ENCODE measurements around the gene CC2D2A. TPM values are rescaled to one million over a fixed set of nuclear protein-coding genes. Genes with fewer than 3 reads are reported as not detected.
A peak's percentile ranks its signal among the peaks of the same experiment; 100 is the strongest.

CC2D2A gene
- total RNA-seq, 2 donors from 2014 or later = 3.6 to 4.9 TPM

DNA sequence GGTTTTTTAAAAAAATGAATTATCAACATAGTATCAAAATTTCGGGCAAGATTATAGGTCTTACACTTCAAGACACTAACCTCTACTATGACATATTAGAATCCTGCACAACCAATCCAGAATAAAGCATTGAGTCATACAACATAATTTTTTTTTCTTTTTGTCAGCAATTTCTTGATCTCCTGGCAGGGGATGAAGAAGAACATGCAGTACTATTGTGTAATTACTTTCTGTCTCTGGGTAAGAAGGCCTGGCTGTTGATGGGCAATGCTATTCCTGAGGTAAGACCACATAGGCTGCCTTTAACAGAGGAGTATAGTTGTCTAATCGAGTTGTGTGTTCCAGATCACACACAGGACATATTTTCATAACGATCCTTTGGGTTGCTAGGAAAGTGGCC, 118.0 kb downstream of the CC2D2A start:
- H3K27ac ChIP-seq = no peak overlapping the region
- ATAC-seq (peak; percentile 55), DNase-seq (peak in 1 of 4 donors; percentile 8)
- no peak for TF ChIP-seq CTCF (IDR thresholded peaks at IDR 0.05)
- TF ChIP-seq POLR2A (IDR thresholded peaks at IDR 0.05) = no peak
- WGBS, 2 donors = 63 to 80% methylated on average over 3 of the region's 3 CpGs
- no peaks in the 10 kb centered on the region for H3K9me3 ChIP-seq
- H3K4me1 ChIP-seq = no peaks in the 10 kb centered on the region
- H3K27me3 ChIP-seq = no peaks in the 10 kb centered on the region
- intact Hi-C loops (cut with DNase I) = no loop called here
- H3K4me3 ChIP-seq = no peak overlapping the region
- no peaks in the 10 kb centered on the region for H3K36me3 ChIP-seq (replicated peaks in 1 of 2; ENCODE audit: insufficient read depth in 1 of 2, low read depth in 2 of 2)

GRCh38 chr4:15592799-15593198, 123.1 kb downstream of the CC2D2A start:
- intact Hi-C loops (cut with DNase I) = no loop called here
- Histone ChIP-seq H3K4me3 (no peak overlapping the region), H3K9me3 (no peaks in the 10 kb centered on the region), H3K27ac (no peak overlapping the region), H3K4me1 (no peaks in the 10 kb centered on the region), H3K36me3 (replicated peaks in 1 of 2; ENCODE audit: insufficient read depth in 1 of 2, low read depth in 2 of 2) (no peaks in the 10 kb centered on the region), H3K27me3 (no peaks in the 10 kb centered on the region)
- 38 to 50% methylated on average over 3 of the region's 3 CpGs for WGBS, 2 donors
- TF ChIP-seq CTCF (IDR thresholded peaks at IDR 0.05) (no peak), POLR2A (IDR thresholded peaks at IDR 0.05) (no peak)
- no peak for ATAC-seq
- DNase-seq = no peak

DNA sequence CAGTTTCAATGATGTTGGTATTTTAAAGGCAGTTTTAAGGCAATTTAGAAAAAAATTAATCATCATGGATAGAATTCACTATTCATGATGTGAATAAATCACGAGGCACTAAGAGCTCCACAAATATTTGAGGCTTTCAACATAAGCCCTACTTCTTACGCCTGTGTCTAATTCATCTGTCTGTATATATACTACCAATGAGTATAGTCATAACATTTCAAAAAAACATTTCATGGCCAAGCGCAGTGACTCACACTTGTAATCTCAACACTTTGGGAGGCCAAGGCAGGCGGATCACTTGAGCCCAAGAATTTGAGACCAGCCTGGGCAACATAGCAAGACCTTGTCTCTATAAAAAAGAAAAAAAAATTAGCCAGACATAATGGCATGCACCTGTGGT, 129.0 kb downstream of the CC2D2A start:
- Histone ChIP-seq H3K27ac (no peak overlapping the region), H3K4me1 (no peaks in the 10 kb centered on the region), H3K9me3 (no peaks in the 10 kb centered on the region), H3K36me3 (replicated peaks in 1 of 2; ENCODE audit: insufficient read depth in 1 of 2, low read depth in 2 of 2) (peaks cover 0 to 1% of the 10 kb centered on the region in 2 donors), H3K27me3 (no peaks in the 10 kb centered on the region), H3K4me3 (no peak overlapping the region)
- WGBS, 2 donors = 88 to 99% methylated on average over 4 of the region's 4 CpGs
- DNase-seq (no peak), ATAC-seq (no peak)
- TF ChIP-seq POLR2A (IDR thresholded peaks at IDR 0.05) (no peak), CTCF (IDR thresholded peaks at IDR 0.05) (no peak)
- intact Hi-C loops (cut with DNase I) = no loop called here

- Histone ChIP-seq H3K27ac (no peak overlapping the region), H3K27me3 (no peaks in the 10 kb centered on the region), H3K4me3 (no peak overlapping the region), H3K4me1 (no peaks in the 10 kb centered on the region), H3K9me3 (no peaks in the 10 kb centered on the region), H3K36me3 (replicated peaks in 1 of 2; ENCODE audit: insufficient read depth in 1 of 2, low read depth in 2 of 2) (peaks cover 0 to 1% of the 10 kb centered on the region in 2 donors)
- ATAC-seq (no peak), DNase-seq (no peak)
- TF ChIP-seq POLR2A (IDR thresholded peaks at IDR 0.05) = no peak
- no peak for TF ChIP-seq CTCF (IDR thresholded peaks at IDR 0.05)
- intact Hi-C loops (cut with DNase I) = no loop called here
- WGBS, 2 donors = 89 to 95% methylated on average over 3 of the region's 3 CpGs
Measured at GRCh38 chr4:15600176-15600575, 130.5 kb downstream of the CC2D2A start.

- Histone ChIP-seq H3K27me3 (no peaks in the 10 kb centered on the region), H3K27ac (no peak overlapping the region), H3K4me1 (no peaks in the 10 kb centered on the region), H3K4me3 (no peak overlapping the region), H3K36me3 (replicated peaks in 1 of 2; ENCODE audit: insufficient read depth in 1 of 2, low read depth in 2 of 2) (peaks cover 0 to 1% of the 10 kb centered on the region in 2 donors), H3K9me3 (no peaks in the 10 kb centered on the region)
- WGBS, 2 donors = 98% methylated on average over 2 of the region's 2 CpGs
- intact Hi-C loops (cut with DNase I) = no loop called here
- ATAC-seq (no peak), DNase-seq (no peak)
- no peak for TF ChIP-seq CTCF (IDR thresholded peaks at IDR 0.05)
- TF ChIP-seq POLR2A (IDR thresholded peaks at IDR 0.05) = no peak
Measured at GRCh38 chr4:15601862-15602261, 132.2 kb downstream of the CC2D2A start.
